AG10803 (cell line): ENCODE measurements around the gene TRPM5.

ENCODE experiments used
- DNase-seq: peaks from one replicate; pipeline ENCODE4 v3.0.0; 2010; ENCODE audit warnings: low read depth
- H3K4me3 ChIP-seq: 2 replicates; pipeline ENCODE4 v1.5.1; 2011; ENCODE audit warnings: mild to moderate bottlenecking, low read length, control low read depth
- TF ChIP-seq, protein P1 (sequence below): conservative IDR thresholded peaks from 2 replicates; pipeline ENCODE4 v1.5.1; 2011; ENCODE audit warnings: mild to moderate bottlenecking, low read length, control low read depth, inconsistent platforms

The TRPM5 gene

DNA sequence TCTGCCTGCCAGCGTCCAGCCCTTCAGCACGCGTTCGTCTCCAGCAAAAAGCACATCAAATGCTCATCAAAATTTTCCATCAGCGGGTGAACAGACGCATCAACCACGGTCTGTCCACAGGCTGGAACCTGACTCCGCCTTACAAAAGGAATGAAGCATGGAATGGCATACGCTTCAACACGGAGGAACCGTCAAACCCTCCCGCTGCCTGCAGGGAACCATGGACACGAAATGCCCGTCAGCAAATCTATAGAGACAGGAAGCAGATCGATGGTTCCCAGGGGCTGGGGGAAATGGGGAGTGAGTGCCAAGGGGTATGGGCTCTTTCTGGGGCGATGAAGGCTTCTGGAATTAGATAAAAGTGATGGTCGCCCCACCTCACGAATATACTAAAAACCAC lies 27.5 kb downstream of the TRPM5 start:
- TF ChIP-seq, protein P1, sequence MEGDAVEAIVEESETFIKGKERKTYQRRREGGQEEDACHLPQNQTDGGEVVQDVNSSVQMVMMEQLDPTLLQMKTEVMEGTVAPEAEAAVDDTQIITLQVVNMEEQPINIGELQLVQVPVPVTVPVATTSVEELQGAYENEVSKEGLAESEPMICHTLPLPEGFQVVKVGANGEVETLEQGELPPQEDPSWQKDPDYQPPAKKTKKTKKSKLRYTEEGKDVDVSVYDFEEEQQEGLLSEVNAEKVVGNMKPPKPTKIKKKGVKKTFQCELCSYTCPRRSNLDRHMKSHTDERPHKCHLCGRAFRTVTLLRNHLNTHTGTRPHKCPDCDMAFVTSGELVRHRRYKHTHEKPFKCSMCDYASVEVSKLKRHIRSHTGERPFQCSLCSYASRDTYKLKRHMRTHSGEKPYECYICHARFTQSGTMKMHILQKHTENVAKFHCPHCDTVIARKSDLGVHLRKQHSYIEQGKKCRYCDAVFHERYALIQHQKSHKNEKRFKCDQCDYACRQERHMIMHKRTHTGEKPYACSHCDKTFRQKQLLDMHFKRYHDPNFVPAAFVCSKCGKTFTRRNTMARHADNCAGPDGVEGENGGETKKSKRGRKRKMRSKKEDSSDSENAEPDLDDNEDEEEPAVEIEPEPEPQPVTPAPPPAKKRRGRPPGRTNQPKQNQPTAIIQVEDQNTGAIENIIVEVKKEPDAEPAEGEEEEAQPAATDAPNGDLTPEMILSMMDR = no peak
- H3K4me3 ChIP-seq = no peak overlapping the region
- DNase-seq = no peak

DNA sequence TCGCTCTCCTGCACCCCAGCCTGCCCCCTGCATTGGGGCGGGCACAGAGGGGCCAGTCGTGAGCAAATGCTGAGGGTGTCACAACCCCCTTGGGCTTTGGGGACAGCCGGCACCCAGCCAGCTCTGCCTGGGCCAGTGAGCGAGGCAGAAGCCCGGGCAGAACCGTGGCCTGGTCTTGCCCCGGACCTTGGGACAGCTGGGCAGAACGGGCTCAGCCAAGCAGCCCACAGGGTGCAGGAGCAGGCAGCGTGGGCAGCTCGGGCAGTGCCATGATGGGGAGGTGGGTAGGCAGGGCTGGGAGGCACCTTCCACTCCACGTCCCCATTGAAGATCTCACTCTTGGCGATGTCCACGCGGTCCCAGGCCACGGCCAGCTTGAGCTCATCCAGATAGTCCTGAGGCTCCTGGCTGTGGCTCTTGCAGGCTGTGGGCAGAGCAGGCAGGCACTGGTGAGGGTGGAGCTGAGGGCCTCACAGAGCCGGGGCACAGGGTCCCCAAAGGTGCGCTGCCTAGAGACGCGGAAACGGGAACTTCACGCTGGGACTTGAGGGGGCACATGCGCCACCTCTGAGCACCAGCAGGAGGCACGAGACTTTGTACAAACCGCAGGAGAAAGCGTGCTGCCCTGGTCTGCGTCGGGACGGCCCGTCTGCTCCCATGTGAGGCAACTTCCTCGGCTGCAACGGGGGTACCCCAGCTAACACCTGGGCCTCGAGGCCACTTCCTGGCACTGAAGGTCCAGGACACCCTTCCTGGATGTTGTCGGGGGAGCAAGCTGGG lies 28.5 kb downstream of the TRPM5 start:
- DNase-seq = no peak

DNA sequence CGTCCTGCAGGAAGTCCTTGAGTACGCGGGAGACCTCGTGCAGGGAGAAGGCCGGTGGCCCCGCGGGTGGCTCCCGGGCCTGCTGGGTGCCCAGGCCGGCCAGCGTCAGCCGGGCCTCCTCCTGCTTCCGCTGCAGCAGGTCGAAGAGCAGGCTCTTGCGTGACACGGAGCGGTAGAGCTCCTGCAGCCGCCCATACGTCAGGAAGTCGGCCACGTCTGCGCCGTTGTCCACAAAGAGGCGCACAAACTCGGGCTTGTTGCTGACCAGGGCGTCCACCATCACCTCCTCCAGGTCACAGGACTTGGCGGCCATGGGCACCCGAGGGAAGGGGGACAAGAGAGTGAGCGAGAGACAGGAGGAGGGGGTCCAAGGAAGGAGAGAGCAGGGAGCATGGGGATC lies 29.1 kb downstream of the TRPM5 start:
- TF ChIP-seq, protein P1 = no peak
- no peak for DNase-seq
- H3K4me3 ChIP-seq = no peak overlapping the region

More for the DNA sequence above, 28.5 kb downstream of the TRPM5 start:
- H3K4me3 ChIP-seq = no peak overlapping the region
- TF ChIP-seq, protein P1 = no peak

DNA sequence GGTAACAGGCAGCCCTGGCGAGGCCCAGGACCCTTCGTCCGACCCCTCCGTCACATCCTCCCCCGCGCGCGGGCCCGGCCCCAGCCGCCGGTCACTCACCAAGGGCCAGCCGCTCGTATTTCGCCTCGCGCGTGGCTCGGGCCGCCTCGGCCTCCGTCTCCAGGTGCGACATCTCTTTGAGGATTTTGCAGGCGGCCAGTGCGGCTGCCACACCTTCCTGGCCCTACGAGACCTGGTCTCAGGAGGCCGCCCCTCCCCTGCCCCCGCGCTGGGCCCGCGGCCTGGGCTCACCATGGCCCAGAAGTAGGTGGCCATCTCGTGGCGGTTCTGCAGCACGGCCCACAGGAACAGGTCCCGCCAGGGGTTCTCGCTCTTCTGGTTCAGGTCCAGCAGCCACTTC lies 29.7 kb downstream of the TRPM5 start:
- TF ChIP-seq, protein P1 = no peak
- DNase-seq = no peak
- no peak overlapping the region for H3K4me3 ChIP-seq

DNA sequence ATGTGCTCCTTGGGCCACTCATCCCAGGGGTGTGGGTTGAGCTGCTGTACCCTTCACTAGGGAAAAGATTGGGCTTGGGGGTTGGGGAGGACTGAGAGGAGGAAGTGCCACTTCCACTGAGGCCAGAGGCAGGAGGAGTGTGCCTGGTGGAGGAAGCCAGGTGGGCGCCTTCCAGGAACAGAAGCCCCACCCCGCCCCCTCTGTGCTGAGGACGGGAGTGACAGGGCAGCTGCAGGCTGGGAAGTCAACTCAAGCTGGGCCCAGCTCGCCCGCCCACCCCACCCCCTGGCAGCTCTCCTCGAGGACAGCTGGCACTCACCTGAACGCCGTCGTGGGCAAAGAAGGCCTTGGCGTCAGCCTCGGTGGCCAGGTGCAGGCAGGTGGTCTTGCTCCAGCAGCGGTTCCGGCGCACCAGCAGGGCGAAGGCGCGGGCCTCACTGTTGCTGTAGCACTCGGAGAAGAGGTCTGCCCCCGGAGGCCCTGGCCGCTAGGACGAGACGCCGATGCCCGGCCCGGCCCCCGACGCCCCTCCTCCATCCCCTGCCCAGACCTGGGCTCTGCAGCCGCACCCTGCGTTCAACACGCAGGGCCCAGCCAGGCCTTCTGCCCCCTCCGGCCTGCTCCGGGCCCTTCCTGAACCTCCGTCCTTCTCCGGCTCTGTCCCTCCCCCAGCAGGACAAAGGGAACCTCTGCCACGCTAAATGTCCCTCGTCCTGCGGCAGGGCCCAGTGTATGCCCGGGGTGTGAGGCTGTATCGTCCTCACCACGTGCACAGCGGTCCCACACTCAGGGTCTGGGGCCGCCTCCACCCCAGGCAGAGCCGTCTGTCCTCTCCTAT lies 30.4 kb downstream of the TRPM5 start:
- DNase-seq = no peak
- H3K4me3 ChIP-seq = no peak overlapping the region
- TF ChIP-seq, protein P1 = no peak

DNA sequence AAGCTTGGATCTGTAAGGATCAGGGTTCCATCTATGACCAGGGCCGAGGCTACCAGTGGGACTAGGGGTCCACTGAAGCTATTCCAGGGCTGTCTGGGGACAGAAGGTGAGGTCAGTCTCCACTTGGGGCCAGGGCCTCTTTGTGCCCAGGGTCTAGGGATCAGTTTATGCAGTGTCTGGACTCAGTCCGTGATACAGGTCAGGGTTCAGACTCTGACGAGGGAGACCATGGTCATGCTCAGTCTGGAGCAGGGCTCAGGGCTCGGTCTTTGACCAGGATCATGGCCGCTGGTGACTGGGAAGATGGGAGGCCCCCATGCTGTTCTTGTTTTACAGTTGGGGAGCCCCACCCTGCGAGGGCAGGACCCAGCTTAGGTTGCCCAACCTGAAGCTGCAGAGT lies 32.0 kb downstream of the TRPM5 start:
- TF ChIP-seq, protein P1 = no peak
- H3K4me3 ChIP-seq = no peak overlapping the region
- DNase-seq = no peak
